Gastroesophageal sphincter (tissue), 3 donors: ENCODE results near the gene TACR1.

Experiments
- EP300 ChIP-seq: sonication (generic); formaldehyde crosslinking; IDR thresholded peaks from one replicate; pipeline ENCODE4 v1.6.1; 2017; ENCODE audit warnings: antibody characterized with exemption, mild to moderate bottlenecking
- POLR2A ChIP-seq, 2 donors: fragments of 450-650 bp; IDR thresholded peaks; one replicate each; pipeline ENCODE4 v1.6.1; 2017; ENCODE audit warnings: antibody characterized with exemption in 2 of 2, mild to moderate bottlenecking in 2 of 2, moderate library complexity in 1 of 2
- POLR2AphosphoS5 ChIP-seq: sonication (generic); formaldehyde crosslinking; IDR thresholded peaks from one replicate; pipeline ENCODE4 v1.6.1; 2017; ENCODE audit warnings: antibody characterized with exemption
- TF ChIP-seq, protein P1 (sequence below), 4 experiments: fragments of 200-600 bp in 2 of 4; fragments of 450-650 bp in 2 of 4; sonication (generic) in 1 of 4; IDR thresholded peaks; one replicate each; pipeline ENCODE4 v1.5.1; 2017 to 2019; ENCODE audit warnings: antibody characterized with exemption in 4 of 4, mild to moderate bottlenecking in 2 of 4, moderate library complexity in 2 of 4

DNA sequence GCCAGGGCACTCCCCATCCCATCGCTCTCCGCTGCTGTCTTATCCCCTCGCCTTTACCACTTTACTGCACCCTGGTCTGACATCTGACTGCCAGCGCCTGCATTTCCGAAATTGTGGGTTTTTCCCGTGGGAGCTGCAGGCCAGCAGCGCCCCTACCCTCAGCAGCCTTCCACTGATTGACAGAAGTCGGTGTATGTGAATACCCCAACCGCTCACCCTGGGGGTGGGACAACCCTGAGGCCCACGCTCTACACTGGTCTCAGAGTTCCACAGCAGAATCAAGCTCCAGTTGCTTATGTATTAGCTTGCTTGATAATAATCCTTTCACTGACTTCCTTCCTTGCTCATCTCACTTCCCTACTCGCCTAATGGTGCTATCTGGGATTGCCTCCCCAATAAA lies 178.8 kb downstream of the TACR1 start:
- TF ChIP-seq POLR2A (IDR thresholded peaks at IDR 0.05) (no peak), POLR2AphosphoS5 (no peak), EP300 (no peak)
- TF ChIP-seq, protein P1, sequence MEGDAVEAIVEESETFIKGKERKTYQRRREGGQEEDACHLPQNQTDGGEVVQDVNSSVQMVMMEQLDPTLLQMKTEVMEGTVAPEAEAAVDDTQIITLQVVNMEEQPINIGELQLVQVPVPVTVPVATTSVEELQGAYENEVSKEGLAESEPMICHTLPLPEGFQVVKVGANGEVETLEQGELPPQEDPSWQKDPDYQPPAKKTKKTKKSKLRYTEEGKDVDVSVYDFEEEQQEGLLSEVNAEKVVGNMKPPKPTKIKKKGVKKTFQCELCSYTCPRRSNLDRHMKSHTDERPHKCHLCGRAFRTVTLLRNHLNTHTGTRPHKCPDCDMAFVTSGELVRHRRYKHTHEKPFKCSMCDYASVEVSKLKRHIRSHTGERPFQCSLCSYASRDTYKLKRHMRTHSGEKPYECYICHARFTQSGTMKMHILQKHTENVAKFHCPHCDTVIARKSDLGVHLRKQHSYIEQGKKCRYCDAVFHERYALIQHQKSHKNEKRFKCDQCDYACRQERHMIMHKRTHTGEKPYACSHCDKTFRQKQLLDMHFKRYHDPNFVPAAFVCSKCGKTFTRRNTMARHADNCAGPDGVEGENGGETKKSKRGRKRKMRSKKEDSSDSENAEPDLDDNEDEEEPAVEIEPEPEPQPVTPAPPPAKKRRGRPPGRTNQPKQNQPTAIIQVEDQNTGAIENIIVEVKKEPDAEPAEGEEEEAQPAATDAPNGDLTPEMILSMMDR (IDR thresholded peaks at IDR 0.05), result no peak
